ENCODE data around the gene INHA.

Gene INHA

GRCh38 chr2:219572237-219573001, at the start of gene INHA:
Gene INHA, plus strand, starts transcription at chr2:219572310. Its CDS starts 65 bp downstream, at chr2:219572375.
- DNase-seq = no peak

- no peak for DNase-seq
Observed at GRCh38 chr2:219523031-219523671, 49.0 kb upstream of the INHA start.

GRCh38 chr2:219524817-219525216, 47.3 kb upstream of the INHA start:
- no peak for DNase-seq

GRCh38 chr2:219525533-219526232, 46.4 kb upstream of the INHA start:
- no peak for DNase-seq

- DNase-seq = no peak
Observed at GRCh38 chr2:219526320-219527075, 45.6 kb upstream of the INHA start.

- no peak for DNase-seq
Observed at GRCh38 chr2:219527076-219527394, 45.1 kb upstream of the INHA start.

GRCh38 chr2:219527472-219527871, 44.6 kb upstream of the INHA start:
- no peak for DNase-seq

GRCh38 chr2:219530048-219530963, 41.8 kb upstream of the INHA start:
- DNase-seq = peak; percentile 76

- no peak for DNase-seq
Observed at GRCh38 chr2:219531639-219532377, 40.3 kb upstream of the INHA start.

- DNase-seq = no peak
Observed at GRCh38 chr2:219532378-219532649, 39.8 kb upstream of the INHA start.

GRCh38 chr2:219533930-219534661, 38.0 kb upstream of the INHA start:
- no peak for DNase-seq

GRCh38 chr2:219536425-219536824, 35.7 kb upstream of the INHA start:
- DNase-seq = no peak

GRCh38 chr2:219536967-219537366, 35.1 kb upstream of the INHA start:
- no peak for DNase-seq

- no peak for DNase-seq
Observed at GRCh38 chr2:219537657-219538488, 34.2 kb upstream of the INHA start.

GRCh38 chr2:219538504-219538951, 33.6 kb upstream of the INHA start:
- peak; percentile 22 for DNase-seq

- DNase-seq = no peak
Observed at GRCh38 chr2:219538956-219539788, 32.9 kb upstream of the INHA start.

GRCh38 chr2:219539926-219540678, 32.0 kb upstream of the INHA start:
- no peak for DNase-seq
